ENCODE measurements around the gene RSRC1.

- no peak for TF ChIP-seq CTCF (conservative IDR thresholded peaks at IDR 0.05 in 1 of 2, IDR thresholded peaks at IDR 0.05 in 1 of 2; ENCODE audit: low read depth in 1 of 2, low read length in 2 of 2)
- no peak for TF ChIP-seq EZH2 (IDR thresholded peaks at IDR 0.05; ENCODE audit: low read length, missing control alignments)
These were observed 111.5 kb downstream of the RSRC1 start for GRCh38 chr3:158221426-158221825.
